Omental fat pad (tissue), 4 donors: ENCODE results near the gene UQCRC1. TPM values are rescaled to one million over a fixed set of nuclear protein-coding genes. Genes with fewer than 3 reads are reported as not detected.

Source experiments
- ATAC-seq: fragments of 150-250 bp; one replicate; pipeline ENCODE4 v1.9.1; 2016; ENCODE audit warnings: mild to moderate bottlenecking, moderate library complexity; ENCODE audit not compliant: low FRiP score
- DNase-seq: peaks from one replicate; pipeline ENCODE4 v3.0.0-alpha.2; 2019; ENCODE audit warnings: low spot score
- total RNA-seq, 4 donors: library from RNA; depleted of rRNA; stranded (reverse); fragments of >200 nt; gene quantifications; one replicate each; pipeline ENCODE4 v1.1.0, GENCODE V29; 2016
- TF ChIP-seq, protein P1 (sequence below), 3 donors: fragments of 450-650 bp; IDR thresholded peaks; one replicate each; pipeline ENCODE4 v1.5.1; 2016 to 2017; ENCODE audit warnings: antibody characterized with exemption in 3 of 3, mild to moderate bottlenecking in 3 of 3, moderate library complexity in 2 of 3

The UQCRC1 gene
- total RNA-seq, 4 donors from 2014 or later = 207 to 282 (median 254) TPM

DNA sequence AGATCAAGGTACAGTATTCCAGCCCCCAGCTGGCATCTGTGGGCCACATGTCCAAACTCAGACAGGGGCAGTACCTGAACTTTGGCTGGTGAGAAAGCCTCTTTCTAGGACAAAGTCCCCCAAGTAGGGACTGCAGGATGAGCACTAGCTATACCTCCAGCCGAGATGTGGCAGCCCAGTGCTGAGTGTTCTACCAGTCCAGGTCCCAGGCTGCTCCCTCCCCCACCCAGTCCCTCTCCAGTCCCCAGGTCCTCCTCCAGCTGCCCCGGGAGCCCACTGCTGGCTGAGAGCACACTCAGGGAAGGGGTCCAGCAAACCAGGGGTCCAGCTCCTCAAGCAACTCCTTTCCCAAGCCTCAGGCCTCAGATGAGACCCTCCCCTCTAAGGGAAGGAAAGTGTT lies 24.3 kb upstream of the UQCRC1 start:
- DNase-seq = no peak
- TF ChIP-seq, protein P1, sequence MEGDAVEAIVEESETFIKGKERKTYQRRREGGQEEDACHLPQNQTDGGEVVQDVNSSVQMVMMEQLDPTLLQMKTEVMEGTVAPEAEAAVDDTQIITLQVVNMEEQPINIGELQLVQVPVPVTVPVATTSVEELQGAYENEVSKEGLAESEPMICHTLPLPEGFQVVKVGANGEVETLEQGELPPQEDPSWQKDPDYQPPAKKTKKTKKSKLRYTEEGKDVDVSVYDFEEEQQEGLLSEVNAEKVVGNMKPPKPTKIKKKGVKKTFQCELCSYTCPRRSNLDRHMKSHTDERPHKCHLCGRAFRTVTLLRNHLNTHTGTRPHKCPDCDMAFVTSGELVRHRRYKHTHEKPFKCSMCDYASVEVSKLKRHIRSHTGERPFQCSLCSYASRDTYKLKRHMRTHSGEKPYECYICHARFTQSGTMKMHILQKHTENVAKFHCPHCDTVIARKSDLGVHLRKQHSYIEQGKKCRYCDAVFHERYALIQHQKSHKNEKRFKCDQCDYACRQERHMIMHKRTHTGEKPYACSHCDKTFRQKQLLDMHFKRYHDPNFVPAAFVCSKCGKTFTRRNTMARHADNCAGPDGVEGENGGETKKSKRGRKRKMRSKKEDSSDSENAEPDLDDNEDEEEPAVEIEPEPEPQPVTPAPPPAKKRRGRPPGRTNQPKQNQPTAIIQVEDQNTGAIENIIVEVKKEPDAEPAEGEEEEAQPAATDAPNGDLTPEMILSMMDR (IDR thresholded peaks at IDR 0.05) = no peak

DNA sequence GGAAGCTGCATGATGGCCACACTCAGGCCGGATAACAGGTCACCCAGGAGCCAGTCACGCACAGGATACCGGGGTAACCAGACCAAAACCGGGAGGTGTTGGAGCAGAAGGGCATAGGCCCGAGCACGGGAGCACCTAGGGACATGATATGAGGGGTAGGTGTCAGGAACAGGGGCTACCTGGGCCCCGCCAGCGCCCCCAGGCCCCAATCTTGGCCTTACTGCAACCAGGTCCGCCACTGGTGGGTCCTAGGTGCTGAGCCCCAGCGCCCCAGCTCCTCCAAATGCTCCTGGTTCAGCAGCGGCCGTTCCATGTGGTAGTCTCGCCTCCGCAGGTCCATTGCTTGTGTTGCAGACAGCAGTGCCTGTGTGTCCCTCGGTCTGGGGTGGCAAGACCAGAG lies 23.8 kb upstream of the UQCRC1 start:
- no peak for ATAC-seq
- TF ChIP-seq, protein P1 (IDR thresholded peaks at IDR 0.05) = no peak

More for the DNA sequence above, 24.3 kb upstream of the UQCRC1 start:
- ATAC-seq = no peak

DNA sequence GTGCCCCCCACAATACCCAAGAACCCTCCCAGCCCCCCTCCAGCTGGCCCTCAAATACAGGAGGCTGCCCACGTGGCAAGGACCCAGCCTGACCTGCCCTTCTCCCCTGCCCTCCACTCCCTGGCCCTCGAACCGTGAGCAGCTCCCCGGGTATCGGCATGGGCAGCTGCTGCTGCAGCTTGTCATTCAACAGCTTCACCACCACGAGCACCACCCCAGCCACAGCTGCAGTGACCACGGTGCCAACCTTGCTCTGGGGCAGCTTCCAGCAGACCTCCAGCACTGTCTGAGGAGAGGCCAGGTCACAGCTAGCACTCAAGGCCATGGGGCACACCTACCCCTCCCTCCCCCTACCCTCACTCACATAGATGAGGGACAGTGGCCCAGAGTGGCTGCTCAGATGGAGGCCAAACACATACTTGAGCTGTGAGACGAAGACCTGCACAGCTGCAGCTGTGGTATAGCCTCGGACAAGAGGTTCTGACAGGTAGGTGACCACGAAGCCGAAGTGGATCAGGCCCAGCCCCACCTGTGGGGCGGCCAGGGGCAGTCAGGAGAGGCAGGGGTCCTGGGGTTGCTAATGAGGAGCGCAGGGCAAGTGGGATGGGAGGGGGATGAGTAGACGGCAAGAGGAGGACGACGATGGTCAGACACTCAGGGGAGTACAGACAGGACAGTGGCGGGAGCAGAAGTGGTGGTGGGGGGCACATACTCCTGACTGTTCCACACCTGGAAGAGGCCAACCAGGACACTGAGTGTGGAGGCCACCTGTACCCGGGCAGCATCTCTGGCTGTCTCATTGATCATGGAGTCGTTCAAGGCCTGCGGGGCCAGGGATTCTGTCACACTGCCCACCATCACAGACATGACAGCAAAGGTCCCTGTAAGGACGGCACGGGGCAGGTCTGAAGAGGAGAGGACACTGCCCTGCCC lies 22.3 kb upstream of the UQCRC1 start:
- no peak for DNase-seq
- ATAC-seq = no peak
- TF ChIP-seq, protein P1 (IDR thresholded peaks at IDR 0.05) = no peak

More for the DNA sequence above, 23.8 kb upstream of the UQCRC1 start:
- DNase-seq = no peak

DNA sequence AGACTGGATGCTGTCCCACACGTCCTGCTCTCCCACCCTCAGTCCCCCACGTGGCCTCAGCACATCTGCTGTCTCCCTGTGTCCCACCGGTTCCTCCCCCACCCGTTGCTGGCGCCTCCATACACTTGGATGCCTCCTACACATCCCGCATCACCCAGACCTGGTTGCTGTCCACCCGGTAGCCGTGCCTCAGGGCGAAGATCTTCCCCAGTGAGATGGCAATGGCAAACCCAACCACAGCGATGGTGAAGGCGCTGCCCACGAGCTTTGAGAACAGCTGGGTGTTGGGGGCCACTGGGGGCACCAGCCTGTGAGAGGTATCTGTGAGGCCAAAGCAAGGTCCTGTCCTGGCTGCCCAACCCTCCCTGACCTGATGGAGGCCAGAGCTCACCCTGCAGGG lies 21.4 kb upstream of the UQCRC1 start:
- ATAC-seq = no peak
- TF ChIP-seq, protein P1 (IDR thresholded peaks at IDR 0.05) = no peak
- DNase-seq = no peak

DNA sequence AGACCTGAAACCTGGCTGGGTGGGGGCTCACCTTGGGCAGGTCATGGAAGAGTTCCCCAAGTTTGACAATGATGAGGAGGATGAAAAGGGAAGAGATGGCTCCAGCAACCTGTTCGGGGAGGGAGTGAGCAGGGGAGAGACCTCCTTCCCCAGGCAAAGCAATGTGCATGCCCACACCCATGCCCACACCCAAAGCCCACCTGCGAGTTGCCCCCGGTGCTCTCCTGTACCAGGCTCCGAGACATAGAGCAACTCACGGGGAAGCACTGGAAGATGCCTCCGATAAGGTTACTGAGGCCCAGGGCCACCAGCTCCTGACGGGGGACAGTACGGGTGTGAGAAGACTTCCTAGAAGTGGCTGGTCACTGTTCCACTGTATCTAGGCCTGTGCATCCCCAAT lies 21.0 kb upstream of the UQCRC1 start:
- DNase-seq = no peak
- TF ChIP-seq, protein P1 (IDR thresholded peaks at IDR 0.05) = no peak
- no peak for ATAC-seq

DNA sequence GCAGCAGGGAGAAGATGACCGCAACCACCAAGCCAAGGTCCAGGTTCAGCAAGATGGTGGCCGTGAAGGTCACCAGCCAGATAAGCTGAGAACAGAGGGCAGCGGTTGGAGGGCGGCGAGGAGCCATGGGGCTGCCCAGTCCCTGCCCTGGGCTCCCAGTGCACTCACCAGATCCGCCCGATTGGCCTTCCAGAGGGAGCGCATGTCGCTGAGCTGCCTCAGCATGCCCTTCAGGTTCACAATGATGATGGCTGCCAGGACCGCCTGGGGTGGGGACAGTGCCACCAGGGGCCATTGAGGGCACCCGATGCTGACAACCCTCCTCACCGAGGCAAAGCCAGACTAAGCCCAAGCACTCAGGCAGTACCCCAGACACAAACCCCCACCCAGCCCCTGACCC lies 20.4 kb upstream of the UQCRC1 start:
- TF ChIP-seq, protein P1 (IDR thresholded peaks at IDR 0.05) = no peak
- DNase-seq (no peak), ATAC-seq (no peak)
